HepG2 (cell line): ENCODE measurements around the gene GALR3. TPM values are rescaled to one million over a fixed set of nuclear protein-coding genes. Genes with fewer than 3 reads are reported as not detected.

ENCODE experiments used
- AKAP8 ChIP-seq: sonication (generic); formaldehyde crosslinking; IDR thresholded peaks from 2 replicates; pipeline ENCODE4 v1.5.1; 2020; ENCODE audit warnings: mild to moderate bottlenecking, missing genetic modification reagents
- BRCA1 ChIP-seq: sonication (generic); formaldehyde crosslinking; IDR thresholded peaks from 2 replicates; pipeline ENCODE4 v1.4.0; 2020; ENCODE audit warnings: missing genetic modification reagents
- CCDC6 ChIP-seq: sonication (generic); formaldehyde crosslinking; IDR thresholded peaks from 2 replicates; pipeline ENCODE4 v1.8.1; 2022; ENCODE audit warnings: mild to moderate bottlenecking, missing genetic modification reagents, moderate library complexity
- HNRNPLL ChIP-seq: fragments of 200-400 bp; formaldehyde crosslinking; IDR thresholded peaks from 2 replicates; pipeline ENCODE4 v1.6.1; 2017; ENCODE audit warnings: mild to moderate bottlenecking, low read depth, low read length; ENCODE audit not compliant: poor library complexity, severe bottlenecking
- KLF13 ChIP-seq: sonication (generic); formaldehyde crosslinking; IDR thresholded peaks from 2 replicates; pipeline ENCODE4 v1.4.0; 2020; ENCODE audit warnings: mild to moderate bottlenecking, missing genetic modification reagents
- MED8 ChIP-seq: sonication (generic); formaldehyde crosslinking; IDR thresholded peaks from 2 replicates; pipeline ENCODE4 v1.8.1; 2023; ENCODE audit warnings: mild to moderate bottlenecking, missing genetic modification reagents; ENCODE audit not compliant: insufficient replicate concordance
- PCBP2 ChIP-seq: fragments of 200-400 bp; formaldehyde crosslinking; optimal IDR thresholded peaks from 2 replicates; pipeline ENCODE3; 2018; ENCODE audit warnings: low read length, low read depth; ENCODE audit not compliant: poor library complexity, severe bottlenecking
- SIN3A ChIP-seq: IDR thresholded peaks from 2 replicates; pipeline ENCODE4 v1.6.1; 2011; ENCODE audit warnings: low read depth, mild to moderate bottlenecking, control low read depth, low read length, borderline replicate concordance
- TSC22D2 ChIP-seq: sonication (generic); formaldehyde crosslinking; IDR thresholded peaks from 2 replicates; pipeline ENCODE4 v1.5.1; 2020; ENCODE audit warnings: missing genetic modification reagents, mild to moderate bottlenecking, borderline replicate concordance
- ZNF337 ChIP-seq: sonication (generic); formaldehyde crosslinking; IDR thresholded peaks from 2 replicates; pipeline ENCODE4 v1.5.1; 2020; ENCODE audit warnings: missing genetic modification reagents, low read depth, mild to moderate bottlenecking, borderline replicate concordance
- ZNF530 ChIP-seq: sonication (generic); formaldehyde crosslinking; IDR thresholded peaks from 2 replicates; pipeline ENCODE4 v1.5.0; 2020; ENCODE audit warnings: low read depth, mild to moderate bottlenecking, missing genetic modification reagents
- polyA plus RNA-seq, 8 experiments: library from polyadenylated mRNA; depleted of rRNA in 3 of 8; stranded (reverse) in 7 of 8; unstranded in 1 of 8; fragments of >200 nt; fragmentation: Illumina TruSeq in 4 of 8; extraction: Trizol in 4 of 8; gene quantifications; 2 replicates each; pipeline versions ENCODE4 v1.2.1 to v1.2.3, GENCODE V29; 2011 to 2016; ENCODE audit warnings: low read depth in 4 of 8, missing spikeins in 1 of 8, mixed read lengths in 1 of 8; ENCODE audit not compliant: insufficient read depth in 1 of 8
- total RNA-seq, 5 experiments: library from RNA; depleted of rRNA; stranded (reverse); fragments of >200 nt; fragmentation: Illumina TruSeq; extraction: Trizol; gene quantifications; 2 replicates each; pipeline ENCODE4 v1.2.3, GENCODE V29; 2016; ENCODE audit warnings: low read depth in 1 of 5
- TF ChIP-seq, protein P1 (sequence below): sonication (generic); formaldehyde crosslinking; IDR thresholded peaks from 2 replicates; pipeline ENCODE4 v1.5.1; 2020; ENCODE audit warnings: mild to moderate bottlenecking, missing genetic modification reagents, borderline replicate concordance
- TF ChIP-seq, protein P2 (sequence below): sonication (generic); formaldehyde crosslinking; IDR thresholded peaks from 2 replicates; pipeline ENCODE4 v1.4.0; 2020; ENCODE audit warnings: missing genetic modification reagents, borderline replicate concordance
- TF ChIP-seq, protein P3 (sequence below): sonication (generic); formaldehyde crosslinking; IDR thresholded peaks from 2 replicates; pipeline ENCODE4 v1.5.0; 2020; ENCODE audit warnings: missing genetic modification reagents
- TF ChIP-seq, protein P4 (sequence below): sonication (generic); formaldehyde crosslinking; IDR thresholded peaks from 2 replicates; pipeline ENCODE4 v1.8.0; 2022; ENCODE audit warnings: mild to moderate bottlenecking, missing genetic modification reagents, moderate library complexity
- TF ChIP-seq, protein P5 (sequence below): sonication (generic); formaldehyde crosslinking; IDR thresholded peaks from 2 replicates; pipeline ENCODE4 v1.4.0; 2020; ENCODE audit warnings: mild to moderate bottlenecking, missing genetic modification reagents
- TF ChIP-seq, protein P6 (sequence below): sonication (generic); formaldehyde crosslinking; IDR thresholded peaks from 2 replicates; pipeline ENCODE4 v1.5.1; 2020; ENCODE audit warnings: missing genetic modification reagents, mild to moderate bottlenecking, borderline replicate concordance
- TF ChIP-seq, protein P7 (sequence below): sonication (generic); formaldehyde crosslinking; IDR thresholded peaks from 2 replicates; pipeline ENCODE4 v1.4.0; 2020; ENCODE audit warnings: mild to moderate bottlenecking, low read depth, missing genetic modification reagents

The GALR3 gene
- total and polyA plus RNA-seq, 2 of the 13 experiments (the other 11 are each of a cell fraction or from before 2014, with no cell fraction given), result 0.13 TPM; not detected in 1

DNA sequence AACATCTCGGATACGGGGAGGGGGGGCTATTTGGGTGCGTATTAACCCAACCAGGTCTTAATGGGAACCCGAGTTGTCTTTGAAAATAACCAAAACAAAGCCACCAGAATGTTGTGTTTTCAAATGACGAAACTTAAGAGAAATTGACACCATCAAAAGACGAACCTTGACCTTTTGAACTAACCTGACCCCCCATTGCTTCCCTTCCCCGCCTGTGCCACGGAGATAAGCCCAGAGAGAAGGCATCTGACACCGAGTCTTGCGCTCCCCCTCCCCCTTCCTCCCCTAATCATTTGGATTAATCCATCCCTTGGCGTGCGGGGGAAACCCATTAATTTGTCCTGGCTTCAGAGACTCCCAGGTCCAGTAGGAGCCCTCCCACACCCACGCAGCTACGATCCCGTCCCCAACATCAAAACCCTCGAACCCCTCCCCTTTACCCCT lies 20.0 kb upstream of the GALR3 start (continued):
- TF ChIP-seq, protein P1, sequence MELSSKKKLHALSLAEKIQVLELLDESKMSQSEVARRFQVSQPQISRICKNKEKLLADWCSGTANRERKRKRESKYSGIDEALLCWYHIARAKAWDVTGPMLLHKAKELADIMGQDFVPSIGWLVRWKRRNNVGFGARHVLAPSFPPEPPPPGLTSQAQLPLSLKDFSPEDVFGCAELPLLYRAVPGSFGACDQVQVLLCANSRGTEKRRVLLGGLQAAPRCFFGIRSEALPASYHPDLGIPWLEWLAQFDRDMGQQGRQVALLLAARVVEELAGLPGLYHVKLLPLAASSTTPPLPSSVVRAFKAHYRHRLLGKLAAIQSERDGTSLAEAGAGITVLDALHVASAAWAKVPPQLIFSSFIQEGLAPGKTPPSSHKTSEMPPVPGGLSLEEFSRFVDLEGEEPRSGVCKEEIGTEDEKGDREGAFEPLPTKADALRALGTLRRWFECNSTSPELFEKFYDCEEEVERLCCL (CRISPR knock-in tag), result no peak
- TF ChIP-seq, protein P2, sequence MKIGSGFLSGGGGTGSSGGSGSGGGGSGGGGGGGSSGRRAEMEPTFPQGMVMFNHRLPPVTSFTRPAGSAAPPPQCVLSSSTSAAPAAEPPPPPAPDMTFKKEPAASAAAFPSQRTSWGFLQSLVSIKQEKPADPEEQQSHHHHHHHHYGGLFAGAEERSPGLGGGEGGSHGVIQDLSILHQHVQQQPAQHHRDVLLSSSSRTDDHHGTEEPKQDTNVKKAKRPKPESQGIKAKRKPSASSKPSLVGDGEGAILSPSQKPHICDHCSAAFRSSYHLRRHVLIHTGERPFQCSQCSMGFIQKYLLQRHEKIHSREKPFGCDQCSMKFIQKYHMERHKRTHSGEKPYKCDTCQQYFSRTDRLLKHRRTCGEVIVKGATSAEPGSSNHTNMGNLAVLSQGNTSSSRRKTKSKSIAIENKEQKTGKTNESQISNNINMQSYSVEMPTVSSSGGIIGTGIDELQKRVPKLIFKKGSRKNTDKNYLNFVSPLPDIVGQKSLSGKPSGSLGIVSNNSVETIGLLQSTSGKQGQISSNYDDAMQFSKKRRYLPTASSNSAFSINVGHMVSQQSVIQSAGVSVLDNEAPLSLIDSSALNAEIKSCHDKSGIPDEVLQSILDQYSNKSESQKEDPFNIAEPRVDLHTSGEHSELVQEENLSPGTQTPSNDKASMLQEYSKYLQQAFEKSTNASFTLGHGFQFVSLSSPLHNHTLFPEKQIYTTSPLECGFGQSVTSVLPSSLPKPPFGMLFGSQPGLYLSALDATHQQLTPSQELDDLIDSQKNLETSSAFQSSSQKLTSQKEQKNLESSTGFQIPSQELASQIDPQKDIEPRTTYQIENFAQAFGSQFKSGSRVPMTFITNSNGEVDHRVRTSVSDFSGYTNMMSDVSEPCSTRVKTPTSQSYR (CRISPR knock-in tag), result peak; percentile 77; the same call in 1 of the 2 replicates
- TF ChIP-seq, protein P3, sequence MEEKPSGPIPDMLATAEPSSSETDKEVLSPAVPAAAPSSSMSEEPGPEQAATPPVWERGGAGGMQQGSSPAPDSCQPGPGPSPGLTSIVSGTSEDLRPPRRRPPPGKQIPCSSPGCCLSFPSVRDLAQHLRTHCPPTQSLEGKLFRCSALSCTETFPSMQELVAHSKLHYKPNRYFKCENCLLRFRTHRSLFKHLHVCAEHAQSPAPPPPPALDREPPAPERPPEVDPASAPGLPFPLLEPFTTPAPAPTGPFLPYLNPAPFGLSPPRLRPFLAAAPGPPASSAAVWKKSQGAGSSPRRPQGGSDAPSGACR (CRISPR knock-in tag), result no peak
- no peak for TF ChIP-seq ZNF530 (CRISPR knock-in tag)
- TF ChIP-seq, protein P4, sequence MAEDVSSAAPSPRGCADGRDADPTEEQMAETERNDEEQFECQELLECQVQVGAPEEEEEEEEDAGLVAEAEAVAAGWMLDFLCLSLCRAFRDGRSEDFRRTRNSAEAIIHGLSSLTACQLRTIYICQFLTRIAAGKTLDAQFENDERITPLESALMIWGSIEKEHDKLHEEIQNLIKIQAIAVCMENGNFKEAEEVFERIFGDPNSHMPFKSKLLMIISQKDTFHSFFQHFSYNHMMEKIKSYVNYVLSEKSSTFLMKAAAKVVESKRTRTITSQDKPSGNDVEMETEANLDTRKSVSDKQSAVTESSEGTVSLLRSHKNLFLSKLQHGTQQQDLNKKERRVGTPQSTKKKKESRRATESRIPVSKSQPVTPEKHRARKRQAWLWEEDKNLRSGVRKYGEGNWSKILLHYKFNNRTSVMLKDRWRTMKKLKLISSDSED (CRISPR knock-in tag), result no peak
- TF ChIP-seq, protein P5, sequence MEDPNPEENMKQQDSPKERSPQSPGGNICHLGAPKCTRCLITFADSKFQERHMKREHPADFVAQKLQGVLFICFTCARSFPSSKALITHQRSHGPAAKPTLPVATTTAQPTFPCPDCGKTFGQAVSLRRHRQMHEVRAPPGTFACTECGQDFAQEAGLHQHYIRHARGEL (CRISPR knock-in tag), result no peak
- no peak for TF ChIP-seq AKAP8 (CRISPR knock-in tag)
- TF ChIP-seq CCDC6 (CRISPR knock-in tag), result peak; percentile 21; the same call in 1 of the 2 replicates
- TF ChIP-seq BRCA1, result no peak
- no peak for TF ChIP-seq TSC22D2 (CRISPR knock-in tag)
- TF ChIP-seq PCBP2, result no peak
- TF ChIP-seq HNRNPLL, result no peak
- peak; percentile 68; the same call in 1 of the 2 replicates for TF ChIP-seq SIN3A
- TF ChIP-seq, protein P6, sequence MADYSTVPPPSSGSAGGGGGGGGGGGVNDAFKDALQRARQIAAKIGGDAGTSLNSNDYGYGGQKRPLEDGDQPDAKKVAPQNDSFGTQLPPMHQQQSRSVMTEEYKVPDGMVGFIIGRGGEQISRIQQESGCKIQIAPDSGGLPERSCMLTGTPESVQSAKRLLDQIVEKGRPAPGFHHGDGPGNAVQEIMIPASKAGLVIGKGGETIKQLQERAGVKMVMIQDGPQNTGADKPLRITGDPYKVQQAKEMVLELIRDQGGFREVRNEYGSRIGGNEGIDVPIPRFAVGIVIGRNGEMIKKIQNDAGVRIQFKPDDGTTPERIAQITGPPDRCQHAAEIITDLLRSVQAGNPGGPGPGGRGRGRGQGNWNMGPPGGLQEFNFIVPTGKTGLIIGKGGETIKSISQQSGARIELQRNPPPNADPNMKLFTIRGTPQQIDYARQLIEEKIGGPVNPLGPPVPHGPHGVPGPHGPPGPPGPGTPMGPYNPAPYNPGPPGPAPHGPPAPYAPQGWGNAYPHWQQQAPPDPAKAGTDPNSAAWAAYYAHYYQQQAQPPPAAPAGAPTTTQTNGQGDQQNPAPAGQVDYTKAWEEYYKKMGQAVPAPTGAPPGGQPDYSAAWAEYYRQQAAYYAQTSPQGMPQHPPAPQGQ (CRISPR knock-in tag), result no peak
- no peak for TF ChIP-seq KLF13
- TF ChIP-seq, protein P7, sequence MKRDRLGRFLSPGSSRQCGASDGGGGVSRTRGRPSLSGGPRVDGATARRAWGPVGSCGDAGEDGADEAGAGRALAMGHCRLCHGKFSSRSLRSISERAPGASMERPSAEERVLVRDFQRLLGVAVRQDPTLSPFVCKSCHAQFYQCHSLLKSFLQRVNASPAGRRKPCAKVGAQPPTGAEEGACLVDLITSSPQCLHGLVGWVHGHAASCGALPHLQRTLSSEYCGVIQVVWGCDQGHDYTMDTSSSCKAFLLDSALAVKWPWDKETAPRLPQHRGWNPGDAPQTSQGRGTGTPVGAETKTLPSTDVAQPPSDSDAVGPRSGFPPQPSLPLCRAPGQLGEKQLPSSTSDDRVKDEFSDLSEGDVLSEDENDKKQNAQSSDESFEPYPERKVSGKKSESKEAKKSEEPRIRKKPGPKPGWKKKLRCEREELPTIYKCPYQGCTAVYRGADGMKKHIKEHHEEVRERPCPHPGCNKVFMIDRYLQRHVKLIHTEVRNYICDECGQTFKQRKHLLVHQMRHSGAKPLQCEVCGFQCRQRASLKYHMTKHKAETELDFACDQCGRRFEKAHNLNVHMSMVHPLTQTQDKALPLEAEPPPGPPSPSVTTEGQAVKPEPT (CRISPR knock-in tag), result no peak
- no peak for TF ChIP-seq MED8 (CRISPR knock-in tag)
- TF ChIP-seq ZNF337 (CRISPR knock-in tag), result no peak
